OCI-LY3 (cell line): ENCODE results near the gene CD38.

Experiments
- CTCF ChIP-seq: fragments of 200-600, 300-600 bp; sonication (generic); IDR thresholded peaks from 2 replicates; pipeline ENCODE4 v1.5.1; 2014; ENCODE audit warnings: antibody characterized with exemption, low read length, low read depth
- EZH2phosphoT487 ChIP-seq: fragments of 200-600 bp; shearing (Covaris generic); IDR thresholded peaks from 2 replicates; pipeline ENCODE4 v1.6.1; 2018; ENCODE audit warnings: antibody characterized with exemption, mixed run types, low read depth

GRCh38 chr4:15883610-15884243, 105.6 kb downstream of the CD38 start:
- TF ChIP-seq CTCF (no peak), EZH2phosphoT487 (no peak)
